NCI-H2107 (cell line): ENCODE data around the gene C1RL.
A peak's percentile ranks its signal among the peaks of the same experiment; 100 is the strongest.
"Not testable (repeated sequence)": the region's sequence is repeated elsewhere in the genome, so short reads cannot be mapped to it uniquely, and the experiment has no call there.

Source experiments
- DNase-seq: peaks from one replicate; lab custom pipeline; 2025; lab: John Stamatoyannopoulos, UW

C1RL gene

GRCh38 chr12:7114008-7114407 is 5.0 kb upstream of the C1RL start:
- no peak for DNase-seq

GRCh38 chr12:7113389-7113871 is 4.4 kb upstream of the C1RL start:
- peak; percentile 37 for DNase-seq

- no peak for DNase-seq
Measured at GRCh38 chr12:7112041-7112440, 3.0 kb upstream of the C1RL start.

GRCh38 chr12:7110661-7111060 is 1.6 kb upstream of the C1RL start:
- no peak for DNase-seq

GRCh38 chr12:7109572-7109920 is 532 bp upstream of the C1RL start:
- DNase-seq = no peak

- peak; percentile 53 for DNase-seq
Measured at GRCh38 chr12:7108003-7108795, 815 bp downstream of the C1RL start.

GRCh38 chr12:7107636-7108002 is 1.4 kb downstream of the C1RL start:
- DNase-seq = no peak

GRCh38 chr12:7107181-7107580 is 1.8 kb downstream of the C1RL start:
- DNase-seq = not testable (repeated sequence)

- DNase-seq = no peak
Measured at GRCh38 chr12:7106082-7106481, 2.9 kb downstream of the C1RL start.

GRCh38 chr12:7103837-7104584 is 5.0 kb downstream of the C1RL start:
- no peak for DNase-seq

- DNase-seq = no peak
Measured at GRCh38 chr12:7102582-7102981, 6.4 kb downstream of the C1RL start.

GRCh38 chr12:7101694-7102131 is 7.3 kb downstream of the C1RL start:
- no peak for DNase-seq

GRCh38 chr12:7101047-7101693 is 7.8 kb downstream of the C1RL start:
- no peak for DNase-seq

GRCh38 chr12:7100239-7100638 is 8.8 kb downstream of the C1RL start:
- DNase-seq = no peak

GRCh38 chr12:7099290-7099996 is 9.6 kb downstream of the C1RL start:
- DNase-seq = peak; percentile 61

GRCh38 chr12:7096979-7097378 is 12.0 kb downstream of the C1RL start:
- peak; percentile 69 for DNase-seq

GRCh38 chr12:7096006-7096932 is 12.7 kb downstream of the C1RL start:
- no peak for DNase-seq

GRCh38 chr12:7093892-7094291 is 15.1 kb downstream of the C1RL start:
- no peak for DNase-seq

- DNase-seq = no peak
Measured at GRCh38 chr12:7093486-7093885, 15.5 kb downstream of the C1RL start.

GRCh38 chr12:7092986-7093460 is 16.0 kb downstream of the C1RL start:
- no peak for DNase-seq
